Fibroblast of lung (primary cell): Measurements from ENCODE around the gene CCDC92. TPM values are rescaled to one million over a fixed set of nuclear protein-coding genes. Genes with fewer than 3 reads are reported as not detected.

Source experiments
- DNase-seq, 2 donors: peaks; one replicate each; pipeline versions ENCODE4 v3.0.0 to v3.0.0-alpha.2; 2010; ENCODE audit warnings: low read depth in 2 of 2
- H2AFZ ChIP-seq: 2 replicates; pipeline ENCODE4 v1.5.1; 2012; ENCODE audit warnings: low read length, control low read depth, inconsistent platforms
- H3K27ac ChIP-seq: 2 replicates; pipeline ENCODE4 v1.5.1; 2011; ENCODE audit warnings: low read length, control low read depth; ENCODE audit not compliant: insufficient read depth
- H3K27me3 ChIP-seq: 2 replicates; pipeline ENCODE4 v1.5.1; 2011; ENCODE audit warnings: mild to moderate bottlenecking, low read length; ENCODE audit not compliant: control insufficient read depth, insufficient read depth
- H3K36me3 ChIP-seq: 2 replicates; pipeline ENCODE4 v1.5.1; 2011; ENCODE audit warnings: low read length; ENCODE audit not compliant: control insufficient read depth, insufficient read depth
- H3K4me1 ChIP-seq: 2 replicates; pipeline ENCODE4 v1.5.1; 2011; ENCODE audit warnings: low read length; ENCODE audit not compliant: control insufficient read depth, insufficient read depth; ENCODE audit errors: extremely low read depth
- H3K4me2 ChIP-seq: 2 replicates; pipeline ENCODE4 v1.5.1; 2011; ENCODE audit warnings: low read length, control low read depth; ENCODE audit not compliant: insufficient read depth; ENCODE audit errors: extremely low read depth
- H3K4me3 ChIP-seq, 4 experiments: fragments of 200-600 bp in 1 of 4; sonication (generic) in 1 of 4; replicated peaks in 1 of 4; 2 replicates each; pipeline ENCODE4 v1.5.1; 2011 to 2016; ENCODE audit warnings: low read length in 4 of 4, low read depth in 3 of 4, mild to moderate bottlenecking in 3 of 4, control low read depth in 2 of 4, inconsistent platforms in 1 of 4, mixed read lengths in 1 of 4; ENCODE audit not compliant: insufficient read depth in 1 of 4; ENCODE audit errors: control extremely low read depth in 1 of 4
- H3K79me2 ChIP-seq: 2 replicates; pipeline ENCODE4 v1.5.1; 2012; ENCODE audit warnings: mild to moderate bottlenecking, low read length, inconsistent platforms; ENCODE audit not compliant: control insufficient read depth, insufficient read depth
- H3K9ac ChIP-seq: 2 replicates; pipeline ENCODE4 v1.5.1; 2011; ENCODE audit warnings: mild to moderate bottlenecking, low read length, control low read depth; ENCODE audit not compliant: insufficient read depth
- H3K9me3 ChIP-seq: 2 replicates; pipeline ENCODE4 v1.5.1; 2012; ENCODE audit warnings: low read depth, low read length; ENCODE audit not compliant: control insufficient read depth, insufficient read depth
- H4K20me1 ChIP-seq: 2 replicates; pipeline ENCODE4 v1.5.1; 2011; ENCODE audit warnings: low read length; ENCODE audit not compliant: control insufficient read depth, insufficient read depth; ENCODE audit errors: extremely low read depth
- CTCF ChIP-seq, 2 donors: IDR thresholded peaks in 1 of 2; conservative IDR thresholded peaks in 1 of 2; 1 replicate in 1 of 2; 2 replicates in 1 of 2; pipeline ENCODE4 v1.5.1; 2011 to 2012; ENCODE audit warnings: low read length in 2 of 2, control low read depth in 1 of 2, inconsistent platforms in 1 of 2, low read depth in 1 of 2, mild to moderate bottlenecking in 1 of 2
- EZH2 ChIP-seq: IDR thresholded peaks from 2 replicates; pipeline ENCODE4 v1.5.1; 2012; ENCODE audit warnings: low read length, control low read depth, mild to moderate bottlenecking; ENCODE audit errors: missing control alignments
- polyA plus RNA-seq, 2 donors: library from polyadenylated mRNA; depleted of rRNA in 1 of 2; stranded (reverse) in 1 of 2; unstranded in 1 of 2; fragments of >200 nt; gene quantifications; 2 replicates each; pipeline ENCODE4 v1.2.1, GENCODE V29; 2011 to 2012; ENCODE audit warnings: missing spikeins in 1 of 2
- total RNA-seq: library from RNA; depleted of rRNA; stranded (reverse); fragments of >200 nt; gene quantifications from 2 replicates; pipeline ENCODE4 v1.2.1, GENCODE V29; 2014

CCDC92 gene
- total and polyA plus RNA-seq, 2 donors (not counting 1 experiment from before 2014, with no cell fraction given): 13.2 to 42.3 TPM

GRCh38 chr12:124002021-124002644 is 29.5 kb upstream of the CCDC92 start:
- DNase-seq: peak in 1 of 2 donors; percentile 59
- H3K4me1 ChIP-seq: peaks cover 9% of the 10 kb centered on the region
- H3K9me3 ChIP-seq: no peaks in the 10 kb centered on the region
- no peak for TF ChIP-seq EZH2
- TF ChIP-seq CTCF (conservative IDR thresholded peaks at IDR 0.05 in 1 of 2, IDR thresholded peaks at IDR 0.05 in 1 of 2; ENCODE audit: low read depth in 1 of 2, low read length in 2 of 2): no peak
- H3K27me3 ChIP-seq: no peaks in the 10 kb centered on the region
- H3K79me2 ChIP-seq: no peaks in the 10 kb centered on the region
- H3K36me3 ChIP-seq: peaks cover 3% of the 10 kb centered on the region
- no peak overlapping the region for H3K9ac ChIP-seq
- H4K20me1 ChIP-seq: no peaks in the 10 kb centered on the region
- H3K4me3 ChIP-seq: no peak overlapping the region
- H2AFZ ChIP-seq: no peak overlapping the region
- no peak overlapping the region for H3K27ac ChIP-seq
- no peak overlapping the region for H3K4me2 ChIP-seq

DNA sequence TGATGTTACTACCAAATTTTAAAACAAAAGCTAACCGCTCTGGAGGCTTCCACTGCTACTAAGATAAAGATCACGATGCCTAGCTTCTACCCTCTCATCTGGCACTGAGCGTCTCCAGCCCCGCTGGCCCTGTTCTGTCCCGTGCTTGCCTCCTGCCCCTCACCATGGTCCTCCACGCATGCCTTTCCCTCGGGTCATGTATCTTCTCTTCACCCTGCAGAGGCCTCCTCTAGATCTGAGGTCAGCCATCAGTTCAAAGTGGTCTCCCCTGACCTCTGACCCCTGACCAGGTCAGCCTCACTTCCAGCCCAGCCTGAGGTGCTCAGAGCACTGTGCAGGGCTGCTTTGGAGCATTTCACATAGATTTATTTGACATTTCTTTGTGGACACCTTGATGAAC is 28.7 kb upstream of the CCDC92 start:
- peaks cover 3% of the 10 kb centered on the region for H3K36me3 ChIP-seq
- H3K27me3 ChIP-seq: no peaks in the 10 kb centered on the region
- no peak overlapping the region for H3K4me2 ChIP-seq
- H3K27ac ChIP-seq: no peak overlapping the region
- H3K9ac ChIP-seq: no peak overlapping the region
- H3K4me3 ChIP-seq: no peak overlapping the region
- no peak overlapping the region for H2AFZ ChIP-seq
- no peaks in the 10 kb centered on the region for H3K79me2 ChIP-seq
- no peaks in the 10 kb centered on the region for H3K9me3 ChIP-seq
- TF ChIP-seq CTCF (conservative IDR thresholded peaks at IDR 0.05 in 1 of 2, IDR thresholded peaks at IDR 0.05 in 1 of 2; ENCODE audit: low read depth in 1 of 2, low read length in 2 of 2) (no peak), EZH2 (no peak)
- H3K4me1 ChIP-seq: peaks cover 9% of the 10 kb centered on the region
- no peak for DNase-seq
- H4K20me1 ChIP-seq: no peaks in the 10 kb centered on the region

DNA sequence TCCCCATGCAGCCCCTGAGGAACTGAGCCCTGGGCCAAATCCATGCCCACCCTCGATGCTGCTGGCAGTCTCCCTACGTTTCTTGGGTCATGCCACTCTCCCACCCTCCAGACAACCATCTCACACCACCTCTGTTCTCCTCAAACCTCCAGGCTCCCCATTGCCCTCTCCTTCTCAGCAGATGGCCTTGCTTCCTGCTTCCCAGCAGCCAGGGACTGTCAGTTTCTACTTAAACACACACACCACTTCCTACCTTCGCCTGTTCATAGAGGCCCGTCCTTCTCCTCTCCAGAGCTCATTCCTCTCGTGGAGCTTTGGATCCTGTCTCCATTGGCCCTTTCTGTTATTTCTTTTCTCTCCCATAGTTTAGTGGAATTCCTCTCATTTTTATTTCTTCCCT is 27.5 kb upstream of the CCDC92 start:
- H3K9me3 ChIP-seq: no peaks in the 10 kb centered on the region
- H3K9ac ChIP-seq: no peak overlapping the region

More for the DNA sequence above, 27.5 kb upstream of the CCDC92 start:
- no peak for DNase-seq
- Histone ChIP-seq H3K4me2 (no peak overlapping the region), H3K4me1 (peaks cover 10% of the 10 kb centered on the region), H3K79me2 (no peaks in the 10 kb centered on the region), H3K27me3 (no peaks in the 10 kb centered on the region), H2AFZ (no peak overlapping the region), H3K27ac (no peak overlapping the region), H4K20me1 (no peaks in the 10 kb centered on the region), H3K36me3 (peaks cover 2% of the 10 kb centered on the region), H3K4me3 (no peak overlapping the region)
- TF ChIP-seq EZH2: no peak
- TF ChIP-seq CTCF (conservative IDR thresholded peaks at IDR 0.05 in 1 of 2, IDR thresholded peaks at IDR 0.05 in 1 of 2; ENCODE audit: low read depth in 1 of 2, low read length in 2 of 2): no peak
